ENCODE measurements around the gene OSBP2.
A peak's percentile ranks its signal among the peaks of the same experiment; 100 is the strongest.

The OSBP2 gene

GRCh38 chr22:30824096-30824495 lies 129.4 kb downstream of the OSBP2 start:
- Histone ChIP-seq H3K9me3 (ENCODE audit: severe bottlenecking) (no peaks in the 10 kb centered on the region), H3K36me3 (ENCODE audit: low read depth) (peaks cover 6% of the 10 kb centered on the region; the same call in 1 of the 2 replicates), H3K27me3 (ENCODE audit: insufficient read depth, poor library complexity, severe bottlenecking) (no peaks in the 10 kb centered on the region), H3K27ac (ENCODE audit: poor library complexity, severe bottlenecking) (peak overlapping the region; percentile 72), H3K4me1 (ENCODE audit: insufficient read depth, poor library complexity, severe bottlenecking) (peaks cover 22% of the 10 kb centered on the region), H3K4me3 (ENCODE audit: severe bottlenecking) (no peak overlapping the region)
- TF ChIP-seq CTCF (IDR thresholded peaks at IDR 0.05; ENCODE audit: poor library complexity, severe bottlenecking): no peak
- no peak for ATAC-seq (ENCODE audit: low read depth)
- no peak for DNase-seq (ENCODE audit: low spot score)

- ATAC-seq (ENCODE audit: low read depth) (no peak), DNase-seq (ENCODE audit: low spot score) (no peak)
- H3K36me3 ChIP-seq (ENCODE audit: low read depth): peaks cover 5% of the 10 kb centered on the region; the same call in 1 of the 2 replicates
- H3K4me1 ChIP-seq (ENCODE audit: insufficient read depth, poor library complexity, severe bottlenecking): peaks cover 28% of the 10 kb centered on the region
- H3K4me3 ChIP-seq (ENCODE audit: severe bottlenecking): no peak overlapping the region
- no peaks in the 10 kb centered on the region for H3K27me3 ChIP-seq (ENCODE audit: insufficient read depth, poor library complexity, severe bottlenecking)
- TF ChIP-seq CTCF (IDR thresholded peaks at IDR 0.05; ENCODE audit: poor library complexity, severe bottlenecking): no peak
- H3K27ac ChIP-seq (ENCODE audit: poor library complexity, severe bottlenecking): peak overlapping the region; percentile 100
- H3K9me3 ChIP-seq (ENCODE audit: severe bottlenecking): no peaks in the 10 kb centered on the region
These were observed 130.0 kb downstream of the OSBP2 start for GRCh38 chr22:30824711-30825110.

GRCh38 chr22:30825711-30826505 lies 131.2 kb downstream of the OSBP2 start:
- ATAC-seq (ENCODE audit: low read depth) (no peak), DNase-seq (ENCODE audit: low spot score) (no peak)
- peak overlapping the region; percentile 100 for H3K27ac ChIP-seq (ENCODE audit: poor library complexity, severe bottlenecking)
- H3K4me1 ChIP-seq (ENCODE audit: insufficient read depth, poor library complexity, severe bottlenecking): peaks cover 33% of the 10 kb centered on the region
- H3K9me3 ChIP-seq (ENCODE audit: severe bottlenecking): no peaks in the 10 kb centered on the region
- H3K36me3 ChIP-seq (ENCODE audit: low read depth): 0 out of 2 replicates have a peak, but pooled peaks cover 3% of the 10 kb centered on the region
- no peaks in the 10 kb centered on the region for H3K27me3 ChIP-seq (ENCODE audit: insufficient read depth, poor library complexity, severe bottlenecking)
- no peak for TF ChIP-seq CTCF (IDR thresholded peaks at IDR 0.05; ENCODE audit: poor library complexity, severe bottlenecking)
- H3K4me3 ChIP-seq (ENCODE audit: severe bottlenecking): no peak overlapping the region

GRCh38 chr22:30826670-30827355 lies 132.1 kb downstream of the OSBP2 start:
- no peaks in the 10 kb centered on the region for H3K27me3 ChIP-seq (ENCODE audit: insufficient read depth, poor library complexity, severe bottlenecking)
- no peak for DNase-seq (ENCODE audit: low spot score)
- peaks cover 34% of the 10 kb centered on the region for H3K4me1 ChIP-seq (ENCODE audit: insufficient read depth, poor library complexity, severe bottlenecking)
- H3K4me3 ChIP-seq (ENCODE audit: severe bottlenecking): no peak overlapping the region
- peak overlapping the region; percentile 100 for H3K27ac ChIP-seq (ENCODE audit: poor library complexity, severe bottlenecking)
- ATAC-seq (ENCODE audit: low read depth): no peak
- H3K36me3 ChIP-seq (ENCODE audit: low read depth): peaks cover 10% of the 10 kb centered on the region
- no peaks in the 10 kb centered on the region for H3K9me3 ChIP-seq (ENCODE audit: severe bottlenecking)
- no peak for TF ChIP-seq CTCF (IDR thresholded peaks at IDR 0.05; ENCODE audit: poor library complexity, severe bottlenecking)
